Subcutaneous adipose tissue (tissue), 4 donors: ENCODE results near the gene ACAT2. TPM values are rescaled to one million over a fixed set of nuclear protein-coding genes. Genes with fewer than 3 reads are reported as not detected.

ENCODE experiments used
- total RNA-seq, 4 donors: library from RNA; depleted of rRNA; stranded (reverse); fragments of >200 nt; gene quantifications; one replicate each; pipeline ENCODE4 v1.1.0, GENCODE V29; 2016
- TF ChIP-seq, protein P1 (sequence below): fragments of 450-650 bp; IDR thresholded peaks from one replicate; pipeline ENCODE4 v1.5.1; 2016; ENCODE audit warnings: low read depth, mild to moderate bottlenecking, control low read depth, antibody characterized with exemption, moderate library complexity

The ACAT2 gene
- total RNA-seq, 4 donors from 2014 or later = 8.6 to 15.5 (median 9.3) TPM

DNA sequence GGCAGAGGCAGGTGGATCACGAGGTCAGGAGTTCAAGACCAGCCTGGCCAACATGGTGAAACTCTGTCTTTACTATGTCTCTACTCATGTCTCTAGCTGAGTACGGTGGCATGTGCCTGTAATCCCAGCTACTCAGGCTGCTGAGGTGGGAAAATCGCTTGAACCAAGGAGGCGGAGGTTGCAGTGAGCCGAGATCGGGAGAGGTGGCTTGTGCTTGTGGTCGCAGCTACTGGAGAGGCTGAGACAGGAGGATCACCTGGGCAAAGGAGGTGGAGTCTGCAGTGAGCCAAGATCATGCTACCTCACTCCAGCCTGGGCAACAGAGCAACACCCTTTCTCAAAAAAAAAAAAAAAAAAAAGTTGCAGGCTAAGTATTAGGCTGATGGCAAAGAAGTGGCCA, 42.6 kb upstream of the ACAT2 start:
- TF ChIP-seq, protein P1, sequence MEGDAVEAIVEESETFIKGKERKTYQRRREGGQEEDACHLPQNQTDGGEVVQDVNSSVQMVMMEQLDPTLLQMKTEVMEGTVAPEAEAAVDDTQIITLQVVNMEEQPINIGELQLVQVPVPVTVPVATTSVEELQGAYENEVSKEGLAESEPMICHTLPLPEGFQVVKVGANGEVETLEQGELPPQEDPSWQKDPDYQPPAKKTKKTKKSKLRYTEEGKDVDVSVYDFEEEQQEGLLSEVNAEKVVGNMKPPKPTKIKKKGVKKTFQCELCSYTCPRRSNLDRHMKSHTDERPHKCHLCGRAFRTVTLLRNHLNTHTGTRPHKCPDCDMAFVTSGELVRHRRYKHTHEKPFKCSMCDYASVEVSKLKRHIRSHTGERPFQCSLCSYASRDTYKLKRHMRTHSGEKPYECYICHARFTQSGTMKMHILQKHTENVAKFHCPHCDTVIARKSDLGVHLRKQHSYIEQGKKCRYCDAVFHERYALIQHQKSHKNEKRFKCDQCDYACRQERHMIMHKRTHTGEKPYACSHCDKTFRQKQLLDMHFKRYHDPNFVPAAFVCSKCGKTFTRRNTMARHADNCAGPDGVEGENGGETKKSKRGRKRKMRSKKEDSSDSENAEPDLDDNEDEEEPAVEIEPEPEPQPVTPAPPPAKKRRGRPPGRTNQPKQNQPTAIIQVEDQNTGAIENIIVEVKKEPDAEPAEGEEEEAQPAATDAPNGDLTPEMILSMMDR = no peak

DNA sequence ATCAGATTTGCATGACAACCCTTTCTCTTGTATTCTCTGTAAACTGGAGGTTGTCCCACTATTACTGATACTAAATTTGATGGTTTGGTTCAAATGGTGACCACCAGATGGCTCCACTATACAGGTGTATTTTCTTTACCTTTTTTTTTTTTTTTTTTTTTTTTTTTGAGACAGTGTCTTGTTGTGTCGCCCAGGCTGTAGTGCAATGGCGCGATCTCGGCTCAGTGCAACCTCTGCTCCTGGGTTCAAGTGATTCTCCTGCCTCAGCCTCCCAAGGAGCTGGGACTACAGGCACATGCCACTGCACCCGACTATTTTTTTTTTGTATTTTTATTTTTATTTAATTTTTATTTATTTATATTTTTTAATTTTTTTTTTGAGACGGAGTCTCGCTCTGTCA, 41.1 kb upstream of the ACAT2 start:
- TF ChIP-seq, protein P1 = no peak

DNA sequence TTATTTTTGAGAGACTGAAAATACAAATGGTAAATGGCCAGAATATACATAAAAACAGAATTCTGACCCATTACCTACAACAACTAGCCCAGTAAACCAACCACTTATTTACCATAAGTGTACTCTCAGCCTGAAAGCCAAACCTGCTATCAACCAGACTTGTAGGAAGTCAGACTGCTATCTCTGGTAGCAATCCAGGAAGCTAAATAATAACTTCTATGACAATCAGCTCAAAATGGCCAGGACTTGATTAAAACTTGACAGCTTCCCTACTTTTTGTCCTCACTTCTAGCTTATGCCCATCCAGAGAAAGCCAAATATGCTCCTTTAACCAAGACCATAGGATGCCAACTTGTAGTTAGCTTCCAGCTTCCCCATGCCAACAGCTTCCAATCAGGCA, 39.2 kb upstream of the ACAT2 start:
- TF ChIP-seq, protein P1 = no peak

DNA sequence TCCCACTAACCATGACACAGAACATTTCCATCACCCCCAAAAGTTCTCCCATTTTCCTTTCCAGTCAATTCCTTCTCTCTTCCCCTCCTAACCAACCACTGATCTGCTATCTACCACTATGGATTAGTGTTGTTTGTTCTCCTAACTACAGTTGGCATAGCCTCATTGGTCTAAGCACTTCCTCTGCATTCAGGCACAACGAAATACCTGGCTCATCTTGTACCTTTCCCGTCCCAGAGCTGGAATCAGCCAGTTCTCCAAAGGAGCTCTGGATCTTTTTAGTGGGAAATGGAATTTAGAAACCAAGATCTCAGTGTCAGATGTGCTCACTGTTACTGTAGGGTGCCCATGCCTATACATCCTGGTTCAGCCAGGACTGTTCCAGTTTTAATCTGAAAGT, 38.6 kb upstream of the ACAT2 start:
- TF ChIP-seq, protein P1 = no peak

DNA sequence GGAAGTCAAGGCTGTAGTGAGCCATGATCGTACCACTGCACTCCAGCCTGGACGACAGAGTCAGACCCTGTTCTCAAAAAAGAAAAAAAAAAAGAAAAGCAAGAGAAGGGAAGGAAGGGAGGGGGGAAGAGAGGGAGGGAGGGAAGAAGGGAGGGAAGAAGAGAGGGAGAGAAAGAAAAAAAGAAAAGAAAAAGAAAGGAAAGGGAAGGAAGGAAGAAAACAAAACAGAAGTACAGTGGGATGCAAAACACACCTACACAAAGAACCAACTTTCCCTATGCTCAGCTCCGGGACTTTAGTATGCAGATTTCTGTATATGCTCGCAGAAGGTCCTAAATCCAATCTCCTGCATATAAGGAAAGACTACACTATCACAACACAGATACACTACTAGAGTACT, 37.1 kb upstream of the ACAT2 start:
- TF ChIP-seq, protein P1 = no peak

DNA sequence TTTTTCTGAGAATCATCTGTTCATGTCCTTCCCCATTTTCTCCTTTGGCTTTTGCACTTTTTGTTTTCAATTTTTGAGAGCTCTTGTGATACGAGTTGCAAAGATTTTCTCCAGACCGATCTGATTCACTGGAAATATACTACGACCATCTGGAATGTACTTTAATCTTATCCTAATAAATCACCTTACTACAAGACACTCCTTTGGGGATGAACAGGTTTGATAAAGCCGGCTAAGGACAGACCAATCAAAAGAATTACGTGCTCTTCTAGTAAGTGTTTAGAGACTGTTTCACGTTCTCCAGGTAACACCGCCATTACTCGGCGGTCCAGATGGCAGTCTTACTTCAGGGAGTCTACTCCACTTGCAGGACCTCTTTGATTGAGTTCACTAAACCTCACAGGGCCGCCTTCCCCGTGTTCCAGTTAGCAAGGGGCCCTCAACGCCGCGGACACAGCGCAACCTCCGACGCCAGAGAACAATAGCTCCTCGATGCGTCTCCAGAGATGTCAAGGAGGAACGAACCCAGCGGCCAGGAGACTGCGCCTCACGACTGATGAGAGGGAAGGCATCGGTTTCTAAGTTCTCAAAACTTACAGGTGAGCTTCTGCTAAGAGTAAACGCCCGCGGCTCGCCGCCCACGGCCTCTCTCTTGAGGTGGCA, 35.5 kb upstream of the ACAT2 start:
- TF ChIP-seq, protein P1 = no peak

DNA sequence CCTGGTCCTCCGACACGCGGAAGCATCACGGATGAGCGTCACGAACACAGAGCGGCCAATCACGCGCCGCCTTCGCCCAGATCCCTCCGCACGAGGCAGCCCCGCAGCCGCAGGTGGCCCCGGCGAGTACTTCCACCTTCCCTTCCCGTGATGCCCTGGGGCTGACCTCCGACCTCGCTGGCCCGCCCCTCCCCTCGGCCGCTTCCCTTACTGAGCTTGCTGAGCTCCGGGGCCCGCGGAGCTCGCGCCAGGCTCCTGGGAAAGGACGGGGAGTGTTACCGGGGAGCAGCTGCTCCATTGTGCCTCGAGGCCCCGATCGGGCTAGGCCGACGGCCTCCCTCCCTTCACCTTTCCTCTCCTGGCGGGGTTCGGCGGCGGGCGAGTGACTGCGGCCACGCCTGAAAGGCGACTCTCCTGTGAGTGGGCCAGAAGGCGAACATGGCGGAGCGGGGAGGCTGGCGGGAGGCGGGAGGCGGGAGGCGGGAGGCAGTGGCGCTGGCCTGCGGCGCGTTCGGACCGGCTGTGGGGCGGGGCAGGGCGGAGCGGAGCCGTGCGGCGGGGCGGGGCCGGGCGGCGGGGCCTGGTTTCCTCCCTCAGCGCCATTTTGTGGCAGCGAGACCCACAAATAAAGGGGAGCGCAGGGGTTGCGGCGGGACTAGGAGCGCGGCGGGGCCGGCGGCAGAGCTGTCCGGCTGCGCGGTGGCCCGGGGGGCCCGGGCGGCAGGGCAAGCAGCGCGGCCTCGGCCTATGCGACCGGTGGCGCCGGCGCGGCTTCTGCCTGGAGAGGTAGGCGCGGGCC, 34.7 kb upstream of the ACAT2 start, which contains the start of gene WTAP:
Gene WTAP, plus strand, starts transcription at position 589 of the 799 bp plus-strand sequence. CDS start 8,760 bp downstream, outside the sequence.
- TF ChIP-seq, protein P1 = no peak
